Thoracic aorta endothelial cell (primary cell): ENCODE data around the gene COX15. TPM values are rescaled to one million over a fixed set of nuclear protein-coding genes. Genes with fewer than 3 reads are reported as not detected.

Experiments used
- total RNA-seq: library from RNA; depleted of rRNA; stranded (reverse); fragments of >200 nt; gene quantifications from 2 replicates; pipeline ENCODE4 v1.2.3, GENCODE V29; 2012

The COX15 gene
- total RNA-seq = 46.3 and 56.2 TPM in 2 replicates

GRCh38 chr10:99732033-99732842 is at the start of gene COX15, which contains the start of gene CUTC:
Gene COX15, minus strand, starts transcription at chr10:99732127. Its CDS starts 78 bp downstream, at chr10:99732049.
Gene CUTC, plus strand, starts transcription at chr10:99732234. Its CDS starts 115 bp downstream, at chr10:99732349.

Other genes with a start within 250 kb of the COX15 start
- gene NKX2-3, start 199.2 kb downstream of the COX15 start, total RNA-seq = 2.4 TPM in 1 of 2 replicates, not detected in the other
- 9.0 and 13.1 TPM in 2 replicates for gene SLC25A28, start 111.7 kb downstream of the COX15 start, total RNA-seq
- 27.9 and 28.6 TPM in 2 replicates for gene ENTPD7, start 72.6 kb downstream of the COX15 start, total RNA-seq
- 27.1 and 27.7 TPM in 2 replicates for gene CUTC, start 107 bp upstream of the COX15 start, total RNA-seq
- 1.1 and 1.4 TPM in 2 replicates for gene ABCC2, start 50.5 kb upstream of the COX15 start, total RNA-seq